C4-2B (cell line): ENCODE data around the gene HOXC10.

Experiments
- CTCF ChIP-seq: fragments of 450-650 bp; conservative IDR thresholded peaks from 2 replicates; pipeline ENCODE4 v1.5.1; 2017; ENCODE audit warnings: mild to moderate bottlenecking
- ZFX ChIP-seq: fragments of 450-650 bp; IDR thresholded peaks from 2 replicates; pipeline ENCODE4 v1.6.1; 2017

- TF ChIP-seq CTCF (no peak), ZFX (no peak)
Observed at GRCh38 chr12:54024581-54025305, 39.8 kb downstream of the HOXC10 start.
